Measurements from ENCODE around the gene HIGD1B. TPM values are rescaled to one million over a fixed set of nuclear protein-coding genes. Genes with fewer than 3 reads are reported as not detected.
"Not testable (repeated sequence)": the region's sequence is repeated elsewhere in the genome, so short reads cannot be mapped to it uniquely, and the experiment has no call there.

HIGD1B gene
- polyA plus RNA-seq, 3 donors, result not detected

GRCh38 chr17:44808156-44808555, 39.5 kb upstream of the HIGD1B start:
- Mint-ChIP-seq H3K9me3 (no peaks in the 10 kb centered on the region), H3K4me1 (no peaks in the 10 kb centered on the region), H3K4me3 (no peak overlapping the region), H3K27ac (no peak overlapping the region), H3K27me3 (ENCODE audit: low read depth in 3 of 3) (peaks cover 11 to 23% (median 14%) of the 10 kb centered on the region in 3 donors), H3K36me3 (no peaks in the 10 kb centered on the region)
- no peaks in the 10 kb centered on the region for H3K79me2 ChIP-seq (ENCODE audit: insufficient read depth, low read length)
- no peak for DNase-seq
- no peak overlapping the region for H3K27ac ChIP-seq (ENCODE audit: low read depth in 1 of 2, low read length in 2 of 2)
- peaks cover 0 to 2% of the 10 kb centered on the region in 2 donors for H3K27me3 ChIP-seq (ENCODE audit: control insufficient read depth in 2 of 2, insufficient read depth in 2 of 2, low read length in 2 of 2)
- no peak overlapping the region for H2AFZ ChIP-seq (ENCODE audit: insufficient read depth, low read depth, low read length, poor library complexity, severe bottlenecking)
- H3K4me1 ChIP-seq (ENCODE audit: control insufficient read depth in 1 of 2, insufficient read depth in 2 of 2, low read length in 2 of 2), result no peaks in the 10 kb centered on the region
- H3K9me3 ChIP-seq (replicated peaks in 1 of 2; ENCODE audit: control insufficient read depth in 1 of 2, insufficient read depth in 1 of 2, low read length in 2 of 2), result no peaks in the 10 kb centered on the region
- no peak overlapping the region for H3K4me2 ChIP-seq (replicated peaks; ENCODE audit: extremely low read depth, low read length, poor library complexity, severe bottlenecking)
- intact Hi-C loops (cut with micrococcal nuclease), result no loop called here
- no peaks in the 10 kb centered on the region for H3K36me3 ChIP-seq (replicated peaks in 1 of 2; ENCODE audit: control insufficient read depth in 1 of 2, insufficient read depth in 2 of 2, low read length in 2 of 2)
- H3K4me3 ChIP-seq (replicated peaks in 1 of 3; ENCODE audit: low read depth in 2 of 3, low read length in 3 of 3), result no peak overlapping the region
- no peak for TF ChIP-seq CTCF (IDR thresholded peaks at IDR 0.05)
- no CpG with 5 or more reads among the region's 4 CpGs for WGBS (ENCODE audit: insufficient coverage)
- no peaks in the 10 kb centered on the region for H4K20me1 ChIP-seq (ENCODE audit: insufficient read depth, low read length)
- no peak overlapping the region for H3K9ac ChIP-seq (ENCODE audit: insufficient read depth, low read length, poor library complexity, severe bottlenecking)

- H3K36me3 ChIP-seq (replicated peaks in 1 of 2; ENCODE audit: control insufficient read depth in 1 of 2, insufficient read depth in 2 of 2, low read length in 2 of 2); intact Hi-C loops (cut with micrococcal nuclease); H3K4me3 Mint-ChIP-seq; H3K27me3 ChIP-seq (ENCODE audit: control insufficient read depth in 2 of 2, insufficient read depth in 2 of 2, low read length in 2 of 2); DNase-seq; H3K4me3 ChIP-seq (replicated peaks in 1 of 3; ENCODE audit: low read depth in 2 of 3, low read length in 3 of 3); H3K4me2 ChIP-seq (replicated peaks; ENCODE audit: extremely low read depth, low read length, poor library complexity, severe bottlenecking); H3K27ac ChIP-seq (ENCODE audit: low read depth in 1 of 2, low read length in 2 of 2); H3K4me1 ChIP-seq (ENCODE audit: control insufficient read depth in 1 of 2, insufficient read depth in 2 of 2, low read length in 2 of 2); H3K79me2 ChIP-seq (ENCODE audit: insufficient read depth, low read length); H3K36me3 Mint-ChIP-seq; H4K20me1 ChIP-seq (ENCODE audit: insufficient read depth, low read length); H3K9me3 Mint-ChIP-seq; H3K9me3 ChIP-seq (replicated peaks in 1 of 2; ENCODE audit: control insufficient read depth in 1 of 2, insufficient read depth in 1 of 2, low read length in 2 of 2); H2AFZ ChIP-seq (ENCODE audit: insufficient read depth, low read depth, low read length, poor library complexity, severe bottlenecking); H3K4me1 Mint-ChIP-seq; H3K27ac Mint-ChIP-seq; H3K9ac ChIP-seq (ENCODE audit: insufficient read depth, low read length, poor library complexity, severe bottlenecking): not testable (repeated sequence)
- 100% methylated on average over 1 of the region's 9 CpGs for WGBS (ENCODE audit: insufficient coverage)
- peaks cover 13 to 23% (median 14%) of the 10 kb centered on the region in 3 donors for H3K27me3 Mint-ChIP-seq (ENCODE audit: low read depth in 3 of 3)
These were observed 38.9 kb upstream of the HIGD1B start for GRCh38 chr17:44808656-44809388.

Data from CD14-positive monocyte (primary cell).